Spleen (tissue), 7 donors: Measurements from ENCODE around the gene MEF2A.

Source experiments
- POLR2A ChIP-seq, 3 donors: fragments of 450-650 bp; IDR thresholded peaks; one replicate each; pipeline ENCODE4 v1.5.1; 2017; ENCODE audit warnings: antibody characterized with exemption in 3 of 3, mild to moderate bottlenecking in 1 of 3
- POLR2AphosphoS5 ChIP-seq, 3 donors: sonication (generic); formaldehyde crosslinking; IDR thresholded peaks; one replicate each; pipeline ENCODE4 v1.5.1; 2017; ENCODE audit warnings: antibody characterized with exemption in 3 of 3
- TF ChIP-seq, protein P1 (sequence below), 11 experiments: fragments of 200-600 bp in 7 of 11; fragments of 450-650 bp in 4 of 11; sonication (generic) in 4 of 11; IDR thresholded peaks in 8 of 11; conservative IDR thresholded peaks in 3 of 11; 1 replicate in 7 of 11; 2 replicates in 4 of 11; pipeline versions ENCODE4 v1.4.0 to v1.8.0; 2016 to 2021; ENCODE audit warnings: antibody characterized with exemption in 11 of 11, inconsistent platforms in 4 of 11, mild to moderate bottlenecking in 1 of 11
- donor health status: DM: no; HTN: no; CAD: no; lungs with moderate emphysema.
- donor health status: DM: no; HTN: no; CAD: no.
- donor health status: DM: no; HTN: no; CAD: no.

DNA sequence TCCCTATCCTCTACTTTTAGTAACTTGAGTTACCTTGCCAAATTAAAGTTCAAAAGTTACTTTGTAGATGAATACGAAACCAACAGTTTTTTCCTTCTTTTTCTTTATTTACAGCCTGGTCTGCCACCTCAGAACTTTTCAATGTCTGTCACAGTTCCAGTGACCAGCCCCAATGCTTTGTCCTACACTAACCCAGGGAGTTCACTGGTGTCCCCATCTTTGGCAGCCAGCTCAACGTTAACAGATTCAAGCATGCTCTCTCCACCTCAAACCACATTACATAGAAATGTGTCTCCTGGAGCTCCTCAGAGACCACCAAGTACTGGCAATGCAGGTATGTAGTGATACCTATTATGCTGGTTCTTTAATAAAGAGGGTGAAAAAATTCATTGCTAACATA is 108.5 kb downstream of the MEF2A start:
- TF ChIP-seq, protein P1, sequence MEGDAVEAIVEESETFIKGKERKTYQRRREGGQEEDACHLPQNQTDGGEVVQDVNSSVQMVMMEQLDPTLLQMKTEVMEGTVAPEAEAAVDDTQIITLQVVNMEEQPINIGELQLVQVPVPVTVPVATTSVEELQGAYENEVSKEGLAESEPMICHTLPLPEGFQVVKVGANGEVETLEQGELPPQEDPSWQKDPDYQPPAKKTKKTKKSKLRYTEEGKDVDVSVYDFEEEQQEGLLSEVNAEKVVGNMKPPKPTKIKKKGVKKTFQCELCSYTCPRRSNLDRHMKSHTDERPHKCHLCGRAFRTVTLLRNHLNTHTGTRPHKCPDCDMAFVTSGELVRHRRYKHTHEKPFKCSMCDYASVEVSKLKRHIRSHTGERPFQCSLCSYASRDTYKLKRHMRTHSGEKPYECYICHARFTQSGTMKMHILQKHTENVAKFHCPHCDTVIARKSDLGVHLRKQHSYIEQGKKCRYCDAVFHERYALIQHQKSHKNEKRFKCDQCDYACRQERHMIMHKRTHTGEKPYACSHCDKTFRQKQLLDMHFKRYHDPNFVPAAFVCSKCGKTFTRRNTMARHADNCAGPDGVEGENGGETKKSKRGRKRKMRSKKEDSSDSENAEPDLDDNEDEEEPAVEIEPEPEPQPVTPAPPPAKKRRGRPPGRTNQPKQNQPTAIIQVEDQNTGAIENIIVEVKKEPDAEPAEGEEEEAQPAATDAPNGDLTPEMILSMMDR (IDR thresholded peaks at IDR 0.05 in 8 of 11, conservative IDR thresholded peaks at IDR 0.05 in 3 of 11): no peak
- TF ChIP-seq POLR2A (IDR thresholded peaks at IDR 0.05) (no peak), POLR2AphosphoS5 (IDR thresholded peaks at IDR 0.05) (no peak)
